GM23338 (cell line): ENCODE results near the gene ECE1. TPM values are rescaled to one million over a fixed set of nuclear protein-coding genes. Genes with fewer than 3 reads are reported as not detected.

ENCODE experiments used
- ATAC-seq: fragments of 200-7000 bp; cut with Tn5 transposase; 3 replicates; pipeline ENCODE4 v1.9.1; 2020
- DNase-seq: peaks from one replicate; pipeline ENCODE4 v3.0.0-alpha.2; 2015; ENCODE audit warnings: low spot score
- H2AFZ ChIP-seq: fragments of 200-600 bp; sonication (generic); 2 replicates; pipeline ENCODE4 v1.8.0; 2016; ENCODE audit warnings: antibody characterized with exemption, mild to moderate bottlenecking, moderate library complexity
- H3F3A ChIP-seq: fragments of 200-600 bp; sonication (generic); replicated peaks from 2 replicates; pipeline ENCODE4 v1.8.0; 2017; ENCODE audit warnings: antibody characterized with exemption, mixed run types, low read depth
- H3K27ac ChIP-seq: fragments of 200-600 bp; sonication (generic); 2 replicates; pipeline ENCODE4 v1.6.1; 2016; ENCODE audit warnings: low read depth
- H3K27me3 ChIP-seq: fragments of 200-600 bp; sonication (generic); 2 replicates; pipeline ENCODE4 v1.8.0; 2016; ENCODE audit warnings: mild to moderate bottlenecking, mixed run types, moderate library complexity; ENCODE audit not compliant: insufficient read depth
- H3K36me3 ChIP-seq: fragments of 200-600 bp; sonication (generic); 2 replicates; pipeline ENCODE4 v1.8.0; 2016; ENCODE audit warnings: mild to moderate bottlenecking; ENCODE audit not compliant: insufficient read depth
- H3K4me1 ChIP-seq: fragments of 200-600 bp; sonication (generic); 2 replicates; pipeline ENCODE4 v1.8.0; 2016; ENCODE audit warnings: mild to moderate bottlenecking, moderate library complexity; ENCODE audit not compliant: insufficient read depth
- H3K4me2 ChIP-seq: fragments of 200-600 bp; sonication (generic); 2 replicates; pipeline ENCODE4 v1.7.1; 2017; ENCODE audit warnings: mixed run types
- H3K4me3 ChIP-seq: fragments of 200-600 bp; sonication (generic); 2 replicates; pipeline ENCODE4 v1.6.1; 2016; ENCODE audit warnings: mixed run types
- H3K79me2 ChIP-seq: fragments of 200-600 bp; sonication (generic); replicated peaks from 2 replicates; pipeline ENCODE4 v1.8.0; 2017; ENCODE audit warnings: mild to moderate bottlenecking; ENCODE audit not compliant: insufficient read depth
- H3K9me2 ChIP-seq: fragments of 200-600 bp; sonication (generic); 2 replicates; pipeline ENCODE4 v1.8.0; 2017; ENCODE audit not compliant: insufficient read depth
- H4K20me1 ChIP-seq: fragments of 200-600 bp; sonication (generic); replicated peaks from 2 replicates; pipeline ENCODE4 v1.8.0; 2017; ENCODE audit warnings: mild to moderate bottlenecking; ENCODE audit not compliant: insufficient read depth
- H3K27ac Mint-ChIP-seq: 2 replicates; pipeline ENCODE4 v1.8.0; 2020; ENCODE audit warnings: inconsistent platforms, mild to moderate bottlenecking, moderate library complexity, mixed read lengths
- H3K27me3 Mint-ChIP-seq: 3 replicates; pipeline ENCODE4 v1.8.0; 2022; ENCODE audit warnings: low read depth, mild to moderate bottlenecking, moderate library complexity, mixed read lengths, inconsistent platforms; ENCODE audit not compliant: insufficient read depth, poor library complexity
- H3K36me3 Mint-ChIP-seq: 3 replicates; pipeline ENCODE4 v1.8.0; 2021; ENCODE audit warnings: low read depth, mild to moderate bottlenecking, inconsistent platforms, moderate library complexity, mixed read lengths
- H3K4me1 Mint-ChIP-seq: 3 replicates; pipeline ENCODE4 v1.8.0; 2020; ENCODE audit warnings: mild to moderate bottlenecking, inconsistent platforms, mixed read lengths
- H3K4me3 Mint-ChIP-seq: 3 replicates; pipeline ENCODE4 v1.8.0; 2021; ENCODE audit warnings: moderate library complexity, mild to moderate bottlenecking, inconsistent platforms, mixed read lengths
- H3K9me3 Mint-ChIP-seq: 3 replicates; pipeline ENCODE4 v1.8.0; 2020; ENCODE audit warnings: moderate library complexity, mild to moderate bottlenecking, inconsistent platforms, mixed read lengths
- CREB1 ChIP-seq: fragments of 250-450 bp; sonication (Bioruptor Pico); IDR thresholded peaks from 2 replicates; pipeline ENCODE4 v1.5.0; 2020; ENCODE audit warnings: low read depth, mild to moderate bottlenecking, moderate library complexity
- CTCF ChIP-seq, 2 experiments: fragments of 200-600 bp in 1 of 2; sonication (generic) in 1 of 2; conservative IDR thresholded peaks; 2 replicates each; pipeline versions ENCODE4 v1.5.1 to v1.6.1; 2016 to 2017; ENCODE audit warnings: antibody characterized with exemption in 2 of 2, low read depth in 2 of 2, mild to moderate bottlenecking in 2 of 2, moderate library complexity in 1 of 2
- ETS1 ChIP-seq: IDR thresholded peaks from 2 replicates; pipeline ENCODE4 v1.6.1; 2016; ENCODE audit warnings: antibody characterized with exemption
- JUNB ChIP-seq: IDR thresholded peaks from one replicate; pipeline ENCODE4 v1.6.1; 2016; ENCODE audit warnings: antibody characterized with exemption; ENCODE audit not compliant: unreplicated experiment
- NANOG ChIP-seq: IDR thresholded peaks from 2 replicates; pipeline ENCODE4 v1.6.1; 2016; ENCODE audit warnings: antibody characterized with exemption, borderline replicate concordance
- REST ChIP-seq: IDR thresholded peaks from one replicate; pipeline ENCODE4 v1.6.1; 2018; ENCODE audit warnings: antibody characterized with exemption; ENCODE audit not compliant: unreplicated experiment
- ZNF114 ChIP-seq: fragments of 250-450 bp; sonication (Bioruptor Pico); IDR thresholded peaks from 2 replicates; pipeline ENCODE4 v1.5.0; 2020; ENCODE audit warnings: mild to moderate bottlenecking, moderate library complexity
- ZNF331 ChIP-seq: fragments of 250-450 bp; sonication (Bioruptor Pico); IDR thresholded peaks from 2 replicates; pipeline ENCODE4 v1.5.0; 2020; ENCODE audit warnings: low read depth, mild to moderate bottlenecking, moderate library complexity
- ZNF462 ChIP-seq: fragments of 250-450 bp; sonication (Bioruptor Pico); IDR thresholded peaks from 2 replicates; pipeline ENCODE4 v1.5.0; 2020; ENCODE audit warnings: mild to moderate bottlenecking, moderate library complexity
- polyA plus RNA-seq: library from polyadenylated mRNA; unstranded; fragments of >200 nt; fragmentation: Nextera tagmentation; extraction: Ambion mirVana; gene quantifications from 2 replicates; pipeline ENCODE4 v1.2.1, GENCODE V29; 2016
- total RNA-seq: library from RNA; depleted of rRNA; stranded (reverse); fragments of >200 nt; shearing (Covaris generic); gene quantifications from 2 replicates; pipeline ENCODE4 v1.2.3, GENCODE V29; 2014

Gene ECE1
- total and polyA plus RNA-seq, 2 experiments from 2014 or later: 11.0 to 45.0 TPM

- TF ChIP-seq CTCF (conservative IDR thresholded peaks at IDR 0.05; ENCODE audit: low read depth in 2 of 2) (no peak), ZNF114 (no peak), REST (no peak), CREB1 (no peak)
Observed at GRCh38 chr1:21188235-21188634, 102.0 kb downstream of the ECE1 start (continued).

- no peaks in the 10 kb centered on the region for H3K36me3 ChIP-seq
- no peak for ATAC-seq
- no peaks in the 10 kb centered on the region for H3K4me1 ChIP-seq
- Mint-ChIP-seq H3K4me1 (no peaks in the 10 kb centered on the region), H3K9me3 (no peaks in the 10 kb centered on the region), H3K27ac (no peak overlapping the region), H3K36me3 (no peaks in the 10 kb centered on the region), H3K4me3 (no peak overlapping the region), H3K27me3 (peaks cover 66% of the 10 kb centered on the region)
- H3K4me2 ChIP-seq: no peak overlapping the region
- H4K20me1 ChIP-seq: peaks cover 9% of the 10 kb centered on the region
- DNase-seq: no peak
- no peak overlapping the region for H2AFZ ChIP-seq
- H3F3A ChIP-seq: no peaks in the 10 kb centered on the region
- no peak overlapping the region for H3K4me3 ChIP-seq
- H3K27me3 ChIP-seq: peaks cover 94% of the 10 kb centered on the region
- H3K79me2 ChIP-seq: no peaks in the 10 kb centered on the region
- H3K9me2 ChIP-seq: no peaks in the 10 kb centered on the region
- H3K27ac ChIP-seq: no peak overlapping the region
- TF ChIP-seq NANOG: no peak
- TF ChIP-seq ZNF462 (CRISPR knock-in tag): no peak
- no peak for TF ChIP-seq JUNB
- no peak for TF ChIP-seq ZNF331 (CRISPR knock-in tag)
- no peak for TF ChIP-seq REST
- no peak for TF ChIP-seq ETS1
Observed at GRCh38 chr1:21185221-21185731, 105.0 kb downstream of the ECE1 start.
